Type B pancreatic cell (in vitro differentiated cells): ENCODE results near the gene NUBP1. TPM values are rescaled to one million over a fixed set of nuclear protein-coding genes. Genes with fewer than 3 reads are reported as not detected.

Experiments
- DNase-seq: peaks from one replicate; pipeline ENCODE4 v3.0.0; 2021; ENCODE audit warnings: mixed read lengths; ENCODE audit not compliant: unreplicated experiment; ENCODE audit errors: extremely low spot score
- H3K27ac Mint-ChIP-seq: 2 replicates; pipeline ENCODE4 v1.8.0; 2021; ENCODE audit warnings: mild to moderate bottlenecking, mixed read lengths
- H3K27me3 Mint-ChIP-seq: 2 replicates; pipeline ENCODE4 v1.8.0; 2021; ENCODE audit warnings: mixed read lengths
- H3K36me3 Mint-ChIP-seq: 2 replicates; pipeline ENCODE4 v1.8.0; 2021; ENCODE audit warnings: mixed read lengths
- H3K4me1 Mint-ChIP-seq: one replicate; pipeline ENCODE4 v1.8.0; 2021; ENCODE audit warnings: mixed read lengths; ENCODE audit not compliant: unreplicated experiment
- H3K4me3 Mint-ChIP-seq: 2 replicates; pipeline ENCODE4 v1.8.0; 2021; ENCODE audit warnings: mild to moderate bottlenecking, mixed read lengths
- H3K9me3 Mint-ChIP-seq: 2 replicates; pipeline ENCODE4 v1.8.0; 2021; ENCODE audit warnings: mixed read lengths
- CTCF ChIP-seq: fragments of 200-600 bp; sonication (generic); conservative IDR thresholded peaks from 2 replicates; pipeline ENCODE4 v1.5.0; 2021; ENCODE audit warnings: antibody characterized with exemption, mild to moderate bottlenecking
- total RNA-seq: library from RNA; stranded (reverse); gene quantifications from 2 replicates; pipeline ENCODE4 v1.2.1, GENCODE V29; 2021; ENCODE audit warnings: low replicate concordance

Gene NUBP1
- total RNA-seq, 1 donor from 2014 or later = 24.1 TPM

DNA sequence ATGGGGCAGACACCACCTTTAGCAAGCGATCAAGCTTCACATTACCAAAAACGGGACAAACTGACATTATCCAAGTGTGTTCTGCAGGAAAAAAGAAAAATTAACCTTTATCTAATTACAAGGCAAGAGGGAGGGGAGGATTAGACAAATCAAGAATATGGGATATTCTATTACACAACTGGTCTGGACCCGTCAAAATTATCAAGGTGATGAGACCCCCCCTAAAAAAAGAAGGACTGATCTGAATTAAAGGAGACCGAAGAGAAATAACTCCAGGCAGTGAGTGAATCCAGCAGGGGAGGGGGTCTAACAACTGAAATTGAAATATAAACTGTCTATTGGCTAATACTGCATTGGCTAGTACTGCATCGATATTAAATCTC, 424 bp upstream of the NUBP1 start:
- DNase-seq = no peak
- peak overlapping the region; percentile 98 for H3K4me3 Mint-ChIP-seq
- H3K27ac Mint-ChIP-seq = peak overlapping the region; percentile 99
- peaks cover 18% of the 10 kb centered on the region for H3K4me1 Mint-ChIP-seq
- peaks cover 12% of the 10 kb centered on the region for H3K36me3 Mint-ChIP-seq
- no peaks in the 10 kb centered on the region for H3K9me3 Mint-ChIP-seq
- H3K27me3 Mint-ChIP-seq = no peaks in the 10 kb centered on the region
- TF ChIP-seq CTCF = no peak

DNA sequence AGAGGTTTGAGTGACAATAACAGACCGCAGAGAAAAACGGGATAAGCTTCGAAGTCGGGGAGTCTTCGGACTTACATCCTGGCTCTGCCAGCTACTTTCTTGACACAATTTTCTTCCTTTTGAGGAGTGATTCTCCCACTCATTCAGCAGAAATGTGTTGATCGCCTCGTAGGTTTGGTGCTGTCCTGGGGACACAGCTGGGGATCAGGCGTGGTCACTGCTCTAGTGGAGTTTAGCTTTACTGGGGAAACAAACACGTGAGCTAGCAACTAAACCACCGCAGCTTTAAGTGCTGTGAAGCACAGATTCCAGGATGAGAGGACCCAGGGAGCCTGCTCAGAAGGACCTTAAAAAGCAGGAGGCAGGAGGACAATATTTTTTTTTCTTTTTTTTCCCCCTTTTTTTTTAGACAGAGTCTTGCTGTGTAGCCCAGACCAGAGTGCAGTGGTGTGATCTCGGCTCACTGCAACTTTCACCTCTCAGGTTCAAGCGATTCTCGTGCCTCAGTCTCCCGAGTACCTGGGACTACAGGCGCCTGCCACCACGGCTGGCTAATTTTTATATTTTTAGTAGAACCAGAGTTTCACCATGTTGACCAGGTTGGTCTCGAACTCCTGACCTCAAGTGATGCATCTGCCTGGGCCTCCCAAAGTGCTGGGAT, 858 bp downstream of the NUBP1 start:
- H3K4me1 Mint-ChIP-seq = peaks cover 18% of the 10 kb centered on the region
- H3K27ac Mint-ChIP-seq = peak overlapping the region; percentile 99
- DNase-seq = no peak
- peaks cover 12% of the 10 kb centered on the region for H3K36me3 Mint-ChIP-seq
- no peaks in the 10 kb centered on the region for H3K9me3 Mint-ChIP-seq
- no peak for TF ChIP-seq CTCF
- no peaks in the 10 kb centered on the region for H3K27me3 Mint-ChIP-seq
- peak overlapping the region; percentile 98 for H3K4me3 Mint-ChIP-seq

DNA sequence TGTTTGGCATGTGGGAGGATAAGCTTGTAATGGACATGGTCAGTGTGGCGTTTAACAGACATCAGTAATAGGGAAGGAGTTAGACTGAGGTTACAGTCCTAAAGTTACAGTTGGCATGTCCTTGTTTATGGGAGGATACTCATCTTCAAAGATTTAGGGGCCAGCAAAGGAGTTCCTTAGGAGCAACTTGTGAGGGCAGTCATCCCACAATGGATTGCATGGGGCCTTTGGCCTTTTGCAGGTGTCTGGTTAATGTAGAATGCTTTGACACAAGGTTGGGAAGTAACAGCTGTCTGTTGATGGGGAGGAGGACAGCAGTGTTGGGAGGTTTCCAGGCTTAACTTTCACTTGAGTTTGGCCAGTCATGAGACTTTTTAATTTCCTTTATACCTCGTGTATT, 2.2 kb downstream of the NUBP1 start:
- H3K4me1 Mint-ChIP-seq = peaks cover 18% of the 10 kb centered on the region
- no peak for DNase-seq
- H3K4me3 Mint-ChIP-seq = no peak overlapping the region
- no peak for TF ChIP-seq CTCF
- H3K27me3 Mint-ChIP-seq = no peaks in the 10 kb centered on the region
- no peaks in the 10 kb centered on the region for H3K9me3 Mint-ChIP-seq
- H3K36me3 Mint-ChIP-seq = peaks cover 12% of the 10 kb centered on the region
- no peak overlapping the region for H3K27ac Mint-ChIP-seq

GRCh38 chr16:10750793-10751192, 7.2 kb downstream of the NUBP1 start:
- Mint-ChIP-seq H3K9me3 (no peaks in the 10 kb centered on the region), H3K4me3 (no peak overlapping the region), H3K27ac (no peak overlapping the region), H3K27me3 (no peaks in the 10 kb centered on the region), H3K36me3 (peaks cover 4% of the 10 kb centered on the region), H3K4me1 (peaks cover under 1% of the 10 kb centered on the region)
- DNase-seq = no peak
- no peak for TF ChIP-seq CTCF

DNA sequence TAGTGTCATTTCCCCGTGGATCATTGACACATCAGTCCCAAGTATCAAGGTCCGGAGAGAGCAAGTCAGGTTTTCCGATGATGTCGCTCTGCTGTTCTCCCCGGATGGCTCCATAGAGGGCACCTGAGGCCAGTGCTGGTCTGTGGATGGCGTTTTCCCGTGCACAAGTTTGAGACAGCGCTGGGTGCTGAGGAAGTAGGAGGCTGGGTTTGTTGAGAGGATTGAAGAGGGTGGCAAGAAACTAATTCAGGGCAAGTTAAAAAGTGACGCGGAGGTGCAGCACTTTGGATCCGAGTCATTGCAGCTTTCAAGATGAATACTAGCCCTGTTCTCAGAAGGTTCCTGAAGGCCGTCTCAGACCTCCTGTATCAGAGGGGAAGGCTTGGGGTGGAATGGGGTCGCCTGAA, 7.7 kb downstream of the NUBP1 start:
- Mint-ChIP-seq H3K27me3 (no peaks in the 10 kb centered on the region), H3K4me3 (no peak overlapping the region), H3K27ac (no peak overlapping the region), H3K4me1 (no peaks in the 10 kb centered on the region), H3K9me3 (no peaks in the 10 kb centered on the region), H3K36me3 (peaks cover 5% of the 10 kb centered on the region)
- DNase-seq = no peak
- TF ChIP-seq CTCF = no peak
